PC-3 (cell line): Measurements from ENCODE around the gene NOXA1. TPM values are rescaled to one million over a fixed set of nuclear protein-coding genes. Genes with fewer than 3 reads are reported as not detected.

Experiments
- ATAC-seq: fragments of 200-7000 bp; cut with Tn5 transposase; 2 replicates; pipeline ENCODE4 v1.9.1; 2020; ENCODE audit warnings: mild to moderate bottlenecking, moderate library complexity
- BruUV-seq: library from RNA; stranded (reverse); fragments of 400-500 nt; replicated peaks from 2 replicates; lab custom pipeline; 2021; lab: Mats Ljungman, UMichigan
- CTCF ChIA-PET: fragments of 300-600 bp; sonication (Branson Sonifier 250); formaldehyde crosslinking; loops from one replicate; lab custom pipeline; 2022; ENCODE audit warnings: antibody characterized with exemption; lab: Charles Lee
- POLR2A ChIA-PET: fragments of 300-600 bp; sonication (Branson Sonifier 250); formaldehyde crosslinking; loops from one replicate; lab custom pipeline; 2022; ENCODE audit warnings: antibody characterized with exemption; ENCODE audit not compliant: unreplicated experiment; lab: Charles Lee
- DNase-seq: peaks from one replicate; pipeline ENCODE4 v3.0.0-alpha.2; 2015
- H2AFZ ChIP-seq: fragments of 300-600 bp; sonication (generic); 2 replicates; pipeline ENCODE4 v1.6.0; 2016; ENCODE audit warnings: antibody characterized with exemption, low read length
- H3F3A ChIP-seq: fragments of 300-600 bp; sonication (generic); one replicate; pipeline ENCODE4 v1.6.0; 2017; ENCODE audit warnings: antibody characterized with exemption, low read length, control low read depth, mild to moderate bottlenecking; ENCODE audit not compliant: unreplicated experiment
- H3K27ac ChIP-seq: fragments of 300-600 bp; sonication (generic); 2 replicates; pipeline ENCODE4 v1.5.1; 2016; ENCODE audit warnings: mild to moderate bottlenecking, low read length
- H3K27me3 ChIP-seq: fragments of 300-600 bp; sonication (generic); 2 replicates; pipeline ENCODE4 v1.6.1; 2016; ENCODE audit warnings: low read length, mixed read lengths
- H3K36me3 ChIP-seq: fragments of 300-600 bp; sonication (generic); 2 replicates; pipeline ENCODE4 v1.6.1; 2016; ENCODE audit warnings: low read depth, mixed run types, low read length, mixed read lengths
- H3K4me1 ChIP-seq: fragments of 300-600 bp; sonication (generic); 2 replicates; pipeline ENCODE4 v1.5.1; 2016; ENCODE audit warnings: low read length; ENCODE audit not compliant: insufficient read depth
- H3K4me2 ChIP-seq: fragments of 300-600 bp; sonication (generic); 2 replicates; pipeline ENCODE4 v1.6.0; 2016; ENCODE audit warnings: low read length
- H3K4me3 ChIP-seq: fragments of 300-600 bp; sonication (generic); 2 replicates; pipeline ENCODE4 v1.5.1; 2016; ENCODE audit warnings: mild to moderate bottlenecking, low read length, mixed read lengths
- H3K79me2 ChIP-seq: fragments of 300-600 bp; sonication (generic); 2 replicates; pipeline ENCODE4 v1.6.1; 2017; ENCODE audit warnings: low read length, mixed read lengths
- H3K9ac ChIP-seq: fragments of 300-600 bp; sonication (generic); 2 replicates; pipeline ENCODE4 v1.6.0; 2016; ENCODE audit warnings: mild to moderate bottlenecking, low read length
- H3K9me2 ChIP-seq: fragments of 300-600 bp; sonication (generic); replicated peaks from 2 replicates; pipeline ENCODE4 v1.6.1; 2016; ENCODE audit warnings: mixed run types, low read length, mixed read lengths
- H3K9me3 ChIP-seq: fragments of 300-600 bp; sonication (generic); 2 replicates; pipeline ENCODE4 v1.6.1; 2016; ENCODE audit warnings: low read length, mixed read lengths
- H4K20me1 ChIP-seq: fragments of 300-600 bp; sonication (generic); 2 replicates; pipeline ENCODE4 v1.6.1; 2016; ENCODE audit warnings: low read length, mixed read lengths
- CTCF ChIP-seq: fragments of 300-600 bp; sonication (generic); conservative IDR thresholded peaks from 2 replicates; pipeline ENCODE4 v1.5.1; 2017; ENCODE audit warnings: antibody characterized with exemption, low read depth, mild to moderate bottlenecking, low read length
- EZH2 ChIP-seq: fragments of 300-600 bp; sonication (generic); IDR thresholded peaks from one replicate; pipeline ENCODE4 v1.6.1; 2017; ENCODE audit warnings: antibody characterized with exemption, mild to moderate bottlenecking, low read length; ENCODE audit not compliant: unreplicated experiment
- EZH2phosphoT487 ChIP-seq: fragments of 300-600 bp; sonication (generic); IDR thresholded peaks from 2 replicates; pipeline ENCODE4 v1.6.1; 2018; ENCODE audit warnings: mild to moderate bottlenecking, antibody characterized with exemption, low read length, borderline replicate concordance
- intact Hi-C: fragments of 100-400 bp; cut with micrococcal nuclease; formaldehyde crosslinking; loops from 2 replicates; pipeline ENCODE4 v1.9.0; 2023
- total RNA-seq: library from RNA; depleted of rRNA; stranded (reverse); fragments of >200 nt; gene quantifications from 2 replicates; pipeline ENCODE4 v1.2.3, GENCODE V29; 2014

The NOXA1 gene
- total RNA-seq, 1 experiment from 2014 or later, result 0.51 TPM

- Histone ChIP-seq H3K4me1 (peaks cover 5% of the 10 kb centered on the region), H3K36me3 (no peaks in the 10 kb centered on the region), H3K27ac (no peak overlapping the region), H2AFZ (no peak overlapping the region), H3K9me2 (no peaks in the 10 kb centered on the region), H3F3A (no peaks in the 10 kb centered on the region), H3K27me3 (no peaks in the 10 kb centered on the region), H3K4me2 (no peak overlapping the region), H4K20me1 (no peaks in the 10 kb centered on the region), H3K79me2 (no peaks in the 10 kb centered on the region), H3K9ac (no peak overlapping the region), H3K9me3 (no peaks in the 10 kb centered on the region), H3K4me3 (no peak overlapping the region)
- BruUV-seq, result no TSS peak
- ATAC-seq, result no peak
- POLR2A ChIA-PET, result no interaction called here
- TF ChIP-seq CTCF (no peak), EZH2phosphoT487 (no peak), EZH2 (no peak)
- intact Hi-C loops, result no loop called here
- CTCF ChIA-PET, result no interaction called here
- no peak for DNase-seq
Observed at GRCh38 chr9:137430723-137431415, 7.7 kb downstream of the NOXA1 start.

GRCh38 chr9:137431416-137431931, 8.3 kb downstream of the NOXA1 start:
- Histone ChIP-seq H3K9me2 (no peaks in the 10 kb centered on the region), H3K4me1 (peaks cover 11% of the 10 kb centered on the region), H3K9me3 (no peaks in the 10 kb centered on the region), H4K20me1 (no peaks in the 10 kb centered on the region), H3K4me3 (no peak overlapping the region), H3F3A (no peaks in the 10 kb centered on the region), H3K4me2 (no peak overlapping the region), H3K27ac (no peak overlapping the region), H3K9ac (no peak overlapping the region), H2AFZ (no peak overlapping the region), H3K36me3 (no peaks in the 10 kb centered on the region), H3K79me2 (no peaks in the 10 kb centered on the region), H3K27me3 (no peaks in the 10 kb centered on the region)
- DNase-seq, result no peak
- ChIA-PET POLR2A (no interaction called here), CTCF (no interaction called here)
- TF ChIP-seq EZH2phosphoT487 (no peak), CTCF (no peak), EZH2 (no peak)
- BruUV-seq, result no TSS peak
- intact Hi-C loops, result no loop called here
- no peak for ATAC-seq

GRCh38 chr9:137432687-137433348, 9.6 kb downstream of the NOXA1 start:
- Histone ChIP-seq H2AFZ (no peak overlapping the region), H3K27me3 (no peaks in the 10 kb centered on the region), H3K27ac (no peak overlapping the region), H3K79me2 (no peaks in the 10 kb centered on the region), H4K20me1 (no peaks in the 10 kb centered on the region), H3K4me1 (peaks cover 12% of the 10 kb centered on the region), H3F3A (no peaks in the 10 kb centered on the region), H3K9ac (no peak overlapping the region), H3K4me2 (no peak overlapping the region), H3K36me3 (no peaks in the 10 kb centered on the region), H3K9me3 (no peaks in the 10 kb centered on the region), H3K4me3 (no peak overlapping the region), H3K9me2 (no peaks in the 10 kb centered on the region)
- CTCF ChIA-PET, result no interaction called here
- TF ChIP-seq EZH2phosphoT487, result no peak
- TF ChIP-seq EZH2, result no peak
- no peak for TF ChIP-seq CTCF
- no peak for DNase-seq
- intact Hi-C loops, result no loop called here
- ATAC-seq, result no peak
- POLR2A ChIA-PET, result no interaction called here
- no TSS peak for BruUV-seq
